Measurements from ENCODE around the gene DEPDC5. TPM values are rescaled to one million over a fixed set of nuclear protein-coding genes. Genes with fewer than 3 reads are reported as not detected.

The DEPDC5 gene
- total and polyA plus RNA-seq, 9 of the 15 experiments (the other 6 are each of a cell fraction or from before 2014, with no cell fraction given), result 2.3 to 12.3 (median 10.7) TPM

DNA sequence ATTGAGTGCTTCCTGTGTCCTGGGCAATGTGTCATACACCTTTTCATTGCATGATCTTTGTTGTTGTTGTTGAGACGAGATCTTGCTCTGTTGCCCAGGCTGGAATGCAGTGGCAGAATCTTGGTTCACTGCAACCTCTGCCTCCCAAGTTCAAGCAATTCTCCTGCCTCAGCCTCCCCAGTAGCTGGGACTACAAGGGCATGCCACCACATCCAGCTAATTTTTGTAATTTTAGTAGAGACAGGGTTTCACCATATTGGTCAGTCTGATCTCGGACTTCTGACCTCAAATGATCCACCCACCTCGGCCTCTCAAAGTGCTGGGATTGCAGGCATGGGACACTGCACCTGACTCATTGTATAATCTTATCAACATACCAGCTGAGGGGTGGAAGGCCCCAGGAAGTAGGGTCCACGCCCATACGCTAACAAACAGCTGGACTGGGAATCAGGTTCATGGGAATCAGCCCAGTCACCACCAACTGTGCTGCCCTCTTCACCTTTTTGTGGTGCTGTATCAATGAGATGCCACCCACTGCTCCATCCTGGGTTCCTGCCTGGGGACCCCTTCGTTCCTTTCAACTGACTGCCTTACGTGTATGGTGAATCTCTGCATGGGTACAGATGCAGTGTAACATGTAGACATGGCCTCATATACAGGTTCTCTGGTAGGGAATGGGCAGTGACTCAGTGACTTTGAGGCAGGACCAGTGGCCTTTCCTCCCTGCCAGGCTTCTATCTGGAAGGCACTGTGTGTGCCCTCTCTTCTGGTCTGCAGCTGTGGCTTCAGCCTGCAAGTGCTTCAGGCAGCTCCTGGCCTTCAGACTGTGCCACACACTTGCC lies 158.0 kb downstream of the DEPDC5 start (continued):
- TF ChIP-seq PCBP2 (IDR thresholded peaks at IDR 0.05; ENCODE audit: low read depth, low read length, poor library complexity, severe bottlenecking) (no peak), NFIC (IDR thresholded peaks at IDR 0.05) (no peak), SAFB2 (IDR thresholded peaks at IDR 0.05; ENCODE audit: borderline replicate concordance, low read depth, low read length, severe bottlenecking) (no peak), DDX20 (tag; IDR thresholded peaks at IDR 0.05; ENCODE audit: low read depth) (no peak), ZFP30 (CRISPR knock-in tag; IDR thresholded peaks at IDR 0.05; ENCODE audit: borderline replicate concordance) (no peak), EHMT2 (IDR thresholded peaks at IDR 0.05) (no peak), KDM2B (CRISPR knock-in tag; IDR thresholded peaks at IDR 0.05) (no peak), ZNF696 (CRISPR knock-in tag; conservative IDR thresholded peaks at IDR 0.05) (no peak), ZNF644 (tag; IDR thresholded peaks at IDR 0.05; ENCODE audit: low read depth) (no peak), ILK (tag; IDR thresholded peaks at IDR 0.05; ENCODE audit: borderline replicate concordance, low read depth) (no peak), CHAMP1 (IDR thresholded peaks at IDR 0.05) (no peak), ZNF431 (CRISPR knock-in tag; IDR thresholded peaks at IDR 0.05) (no peak), CCAR2 (IDR thresholded peaks at IDR 0.05; ENCODE audit: low read depth, low read length) (no peak), FOXA1 (IDR thresholded peaks at IDR 0.05; ENCODE audit: borderline replicate concordance) (no peak), NFE2L1 (tag; IDR thresholded peaks at IDR 0.05; ENCODE audit: borderline replicate concordance, low read depth) (no peak), MCM2 (IDR thresholded peaks at IDR 0.05; ENCODE audit: low read depth) (no peak)
- TF ChIP-seq, protein P1, sequence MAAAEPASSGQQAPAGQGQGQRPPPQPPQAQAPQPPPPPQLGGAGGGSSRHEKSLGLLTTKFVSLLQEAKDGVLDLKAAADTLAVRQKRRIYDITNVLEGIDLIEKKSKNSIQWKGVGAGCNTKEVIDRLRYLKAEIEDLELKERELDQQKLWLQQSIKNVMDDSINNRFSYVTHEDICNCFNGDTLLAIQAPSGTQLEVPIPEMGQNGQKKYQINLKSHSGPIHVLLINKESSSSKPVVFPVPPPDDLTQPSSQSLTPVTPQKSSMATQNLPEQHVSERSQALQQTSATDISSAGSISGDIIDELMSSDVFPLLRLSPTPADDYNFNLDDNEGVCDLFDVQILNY (CRISPR knock-in tag; IDR thresholded peaks at IDR 0.05), result no peak

All from K562 (cell line).